ENCODE data around the gene AP3S1.

The AP3S1 gene

DNA sequence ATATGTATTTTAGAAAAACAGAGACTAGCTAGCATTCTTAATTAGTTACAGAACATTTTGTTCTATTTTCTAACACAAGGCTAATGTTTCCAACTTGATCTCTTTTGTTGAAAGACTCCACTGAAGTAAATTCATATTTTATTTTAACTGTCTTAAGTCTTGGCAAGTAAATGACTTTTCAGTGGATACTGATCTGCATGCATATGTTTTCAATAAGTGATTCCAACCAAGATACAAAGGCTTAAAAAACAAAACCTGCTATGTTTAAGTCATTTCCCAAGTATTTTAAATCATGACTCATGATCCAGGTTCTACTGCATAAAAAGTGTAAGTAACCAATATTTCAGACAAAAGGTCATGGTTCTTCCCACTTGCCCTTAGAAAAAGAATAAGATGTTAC is 31.0 kb upstream of the AP3S1 start:
- H3K27me3 ChIP-seq = peaks cover 96% of the 10 kb centered on the region
- no peak overlapping the region for H3K27ac ChIP-seq
- TF ChIP-seq, protein P1, sequence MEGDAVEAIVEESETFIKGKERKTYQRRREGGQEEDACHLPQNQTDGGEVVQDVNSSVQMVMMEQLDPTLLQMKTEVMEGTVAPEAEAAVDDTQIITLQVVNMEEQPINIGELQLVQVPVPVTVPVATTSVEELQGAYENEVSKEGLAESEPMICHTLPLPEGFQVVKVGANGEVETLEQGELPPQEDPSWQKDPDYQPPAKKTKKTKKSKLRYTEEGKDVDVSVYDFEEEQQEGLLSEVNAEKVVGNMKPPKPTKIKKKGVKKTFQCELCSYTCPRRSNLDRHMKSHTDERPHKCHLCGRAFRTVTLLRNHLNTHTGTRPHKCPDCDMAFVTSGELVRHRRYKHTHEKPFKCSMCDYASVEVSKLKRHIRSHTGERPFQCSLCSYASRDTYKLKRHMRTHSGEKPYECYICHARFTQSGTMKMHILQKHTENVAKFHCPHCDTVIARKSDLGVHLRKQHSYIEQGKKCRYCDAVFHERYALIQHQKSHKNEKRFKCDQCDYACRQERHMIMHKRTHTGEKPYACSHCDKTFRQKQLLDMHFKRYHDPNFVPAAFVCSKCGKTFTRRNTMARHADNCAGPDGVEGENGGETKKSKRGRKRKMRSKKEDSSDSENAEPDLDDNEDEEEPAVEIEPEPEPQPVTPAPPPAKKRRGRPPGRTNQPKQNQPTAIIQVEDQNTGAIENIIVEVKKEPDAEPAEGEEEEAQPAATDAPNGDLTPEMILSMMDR (IDR thresholded peaks at IDR 0.05) = no peak
- H3K4me1 ChIP-seq (ENCODE audit: control insufficient read depth in 1 of 2, insufficient read depth in 1 of 2, low read depth in 1 of 2, low read length in 1 of 2) = peaks cover 3 to 12% of the 10 kb centered on the region in 2 experiments
- no peaks in the 10 kb centered on the region for H3K36me3 ChIP-seq
- no peak overlapping the region for H3K4me3 ChIP-seq (ENCODE audit: low read depth in 1 of 2, low read length in 1 of 2)
- no peaks in the 10 kb centered on the region for H3K9me3 ChIP-seq

DNA sequence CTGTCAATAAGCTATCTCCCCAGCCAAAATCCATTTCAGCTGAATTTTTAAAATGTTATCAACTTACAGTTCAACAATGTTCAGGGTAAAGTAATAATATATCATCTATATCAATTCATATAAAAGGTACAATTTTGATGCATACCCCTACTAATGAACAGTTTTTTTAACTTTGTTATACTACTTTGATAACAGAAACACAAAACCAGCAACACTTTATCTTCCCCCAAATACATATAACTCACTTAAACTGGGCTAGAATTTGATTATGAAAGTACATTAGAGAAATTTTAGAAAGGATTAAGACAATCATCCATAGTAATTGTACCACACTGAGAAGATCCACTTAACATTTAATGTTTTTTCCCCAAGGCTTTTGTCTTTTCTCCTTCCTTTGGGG is 30.3 kb upstream of the AP3S1 start:
- H3K27ac ChIP-seq = no peak overlapping the region
- H3K36me3 ChIP-seq = no peaks in the 10 kb centered on the region
- TF ChIP-seq, protein P1 (IDR thresholded peaks at IDR 0.05) = no peak
- H3K4me3 ChIP-seq (ENCODE audit: low read depth in 1 of 2, low read length in 1 of 2) = no peak overlapping the region
- peaks cover 98% of the 10 kb centered on the region for H3K27me3 ChIP-seq
- H3K4me1 ChIP-seq (ENCODE audit: control insufficient read depth in 1 of 2, insufficient read depth in 1 of 2, low read depth in 1 of 2, low read length in 1 of 2) = peaks cover 10 to 18% of the 10 kb centered on the region in 2 experiments
- H3K9me3 ChIP-seq = no peaks in the 10 kb centered on the region

DNA sequence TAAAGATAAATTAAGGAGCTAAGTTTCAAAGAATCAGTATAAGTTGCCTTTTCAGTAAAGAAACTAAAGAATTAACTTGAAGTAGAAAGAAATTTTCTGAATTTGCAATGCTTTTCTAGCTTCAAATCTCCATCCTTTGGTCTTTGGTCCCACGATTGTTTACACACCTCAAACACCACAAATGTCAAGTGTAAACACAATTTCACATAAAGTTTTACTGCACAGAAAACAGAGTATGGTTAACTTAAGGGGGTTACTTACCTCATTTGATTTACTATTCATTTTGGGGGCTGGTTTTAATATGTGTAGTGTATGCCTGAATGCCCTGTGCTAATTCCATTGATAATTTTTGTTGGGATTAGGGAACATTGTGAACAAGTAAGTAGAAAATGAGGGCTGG is 29.4 kb upstream of the AP3S1 start:
- TF ChIP-seq, protein P1 (IDR thresholded peaks at IDR 0.05) = no peak

DNA sequence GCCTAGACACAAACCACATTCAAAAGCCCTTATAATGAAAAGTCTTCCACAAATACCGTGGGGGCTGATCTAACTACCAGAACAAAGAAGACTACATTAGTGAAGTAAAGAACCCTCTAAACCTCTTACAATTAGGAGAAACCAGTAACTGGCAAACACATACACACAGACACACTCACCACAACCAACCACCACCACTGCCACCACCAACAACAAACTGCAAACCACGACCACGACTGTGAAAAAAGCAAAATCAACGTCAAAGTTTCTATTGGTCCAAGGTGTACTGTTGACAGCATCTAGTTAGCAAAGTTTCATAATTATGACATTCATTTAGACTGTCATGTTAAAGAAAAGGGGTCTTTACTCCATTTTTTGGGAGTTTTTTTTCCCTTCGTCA is 28.0 kb upstream of the AP3S1 start:
- Histone ChIP-seq H3K4me1 (ENCODE audit: control insufficient read depth in 1 of 2, insufficient read depth in 1 of 2, low read depth in 1 of 2, low read length in 1 of 2) (peaks cover 15 to 24% of the 10 kb centered on the region in 2 experiments), H3K4me3 (ENCODE audit: low read depth in 1 of 2, low read length in 1 of 2) (no peak overlapping the region), H3K27me3 (peaks cover 100% of the 10 kb centered on the region), H3K36me3 (no peaks in the 10 kb centered on the region), H3K27ac (no peak overlapping the region), H3K9me3 (no peaks in the 10 kb centered on the region)
- TF ChIP-seq, protein P1 (IDR thresholded peaks at IDR 0.05) = no peak

More for the DNA sequence above, 29.4 kb upstream of the AP3S1 start:
- Histone ChIP-seq H3K27me3 (peaks cover 98% of the 10 kb centered on the region), H3K4me3 (ENCODE audit: low read depth in 1 of 2, low read length in 1 of 2) (no peak overlapping the region), H3K4me1 (ENCODE audit: control insufficient read depth in 1 of 2, insufficient read depth in 1 of 2, low read depth in 1 of 2, low read length in 1 of 2) (peaks cover 15 to 24% of the 10 kb centered on the region in 2 experiments), H3K9me3 (no peaks in the 10 kb centered on the region), H3K36me3 (no peaks in the 10 kb centered on the region), H3K27ac (no peak overlapping the region)

- Histone ChIP-seq H3K4me1 (ENCODE audit: control insufficient read depth in 1 of 2, insufficient read depth in 1 of 2, low read depth in 1 of 2, low read length in 1 of 2) (peaks cover 19 to 24% of the 10 kb centered on the region in 2 experiments), H3K27ac (no peak overlapping the region), H3K36me3 (no peaks in the 10 kb centered on the region), H3K9me3 (no peaks in the 10 kb centered on the region), H3K27me3 (peaks cover 100% of the 10 kb centered on the region), H3K4me3 (ENCODE audit: low read depth in 1 of 2, low read length in 1 of 2) (no peak overlapping the region)
- TF ChIP-seq, protein P1 (IDR thresholded peaks at IDR 0.05) = no peak
These were observed 26.6 kb upstream of the AP3S1 start for GRCh38 chr5:115815006-115815692.
